NCI-H1048 (cell line): ENCODE data around the gene NDUFB1.
A peak's percentile ranks its signal among the peaks of the same experiment; 100 is the strongest.

ENCODE experiments used
- DNase-seq: peaks from one replicate; lab custom pipeline; 2025; lab: John Stamatoyannopoulos, UW

The NDUFB1 gene

GRCh38 chr14:92121670-92122350 lies at the start of gene NDUFB1, which contains the start of gene CPSF2:
TSS of gene NDUFB1 (minus strand) at chr14:92121706. CDS start at chr14:92117637, 4,069 bp downstream.
TSS of gene CPSF2 (plus strand) at chr14:92121969. CDS start at chr14:92130985, 9,016 bp downstream.
- no peak for DNase-seq

- no peak for DNase-seq
Observed at GRCh38 chr14:92164958-92165357, 43.5 kb upstream of the NDUFB1 start.

- no peak for DNase-seq
Observed at GRCh38 chr14:92161521-92161920, 40.0 kb upstream of the NDUFB1 start.

GRCh38 chr14:92160619-92161018 lies 39.1 kb upstream of the NDUFB1 start:
- DNase-seq, result no peak

- DNase-seq, result no peak
Observed at GRCh38 chr14:92154283-92154942, 32.9 kb upstream of the NDUFB1 start.

GRCh38 chr14:92153581-92153980 lies 32.1 kb upstream of the NDUFB1 start:
- no peak for DNase-seq

- DNase-seq, result no peak
Observed at GRCh38 chr14:92144708-92145107, 23.2 kb upstream of the NDUFB1 start.

GRCh38 chr14:92143962-92144361 lies 22.5 kb upstream of the NDUFB1 start:
- DNase-seq, result no peak

- no peak for DNase-seq
Observed at GRCh38 chr14:92143309-92143708, 21.8 kb upstream of the NDUFB1 start.

- DNase-seq, result no peak
Observed at GRCh38 chr14:92135269-92135668, 13.8 kb upstream of the NDUFB1 start.

- DNase-seq, result no peak
Observed at GRCh38 chr14:92134456-92134855, 12.9 kb upstream of the NDUFB1 start.

- no peak for DNase-seq
Observed at GRCh38 chr14:92122761-92123160, 1.3 kb upstream of the NDUFB1 start.

- DNase-seq, result no peak
Observed at GRCh38 chr14:92122351-92122677, 808 bp upstream of the NDUFB1 start.

- no peak for DNase-seq
Observed at GRCh38 chr14:92121207-92121669, 268 bp downstream of the NDUFB1 start.

- no peak for DNase-seq
Observed at GRCh38 chr14:92109490-92109889, 12.0 kb downstream of the NDUFB1 start.

- DNase-seq, result peak; percentile 15
Observed at GRCh38 chr14:92108345-92109254, 12.9 kb downstream of the NDUFB1 start.

- DNase-seq, result peak; percentile 98
Observed at GRCh38 chr14:92106143-92106926, 15.2 kb downstream of the NDUFB1 start, which contains the start of gene ATXN3. TSS of gene ATXN3 (minus strand) at chr14:92106582. CDS start at chr14:92106552, 30 bp downstream.

GRCh38 chr14:92105893-92106142 lies 15.7 kb downstream of the NDUFB1 start:
- DNase-seq, result no peak

GRCh38 chr14:92105073-92105892 lies 16.2 kb downstream of the NDUFB1 start:
- DNase-seq, result no peak

GRCh38 chr14:92103363-92103989 lies 18.0 kb downstream of the NDUFB1 start:
- DNase-seq, result no peak

GRCh38 chr14:92099802-92100201 lies 21.7 kb downstream of the NDUFB1 start:
- DNase-seq, result no peak
